Upper lobe of left lung (tissue), 4 donors: ENCODE data around the gene CABCOCO1.
"Not testable (repeated sequence)": the region's sequence is repeated elsewhere in the genome, so short reads cannot be mapped to it uniquely, and the experiment has no call there.

Experiments
- EP300 ChIP-seq, 4 donors: sonication (generic); formaldehyde crosslinking; IDR thresholded peaks; one replicate each; pipeline ENCODE4 v1.5.1; 2017; ENCODE audit warnings: antibody characterized with exemption in 4 of 4, control low read depth in 2 of 4
- POLR2A ChIP-seq, 4 donors: fragments of 450-650 bp; IDR thresholded peaks; one replicate each; pipeline ENCODE4 v1.5.1; 2016 to 2017; ENCODE audit warnings: antibody characterized with exemption in 4 of 4, mild to moderate bottlenecking in 2 of 4
- POLR2AphosphoS5 ChIP-seq, 2 donors: sonication (generic); formaldehyde crosslinking; IDR thresholded peaks; one replicate each; pipeline ENCODE4 v1.5.1; 2017; ENCODE audit warnings: antibody characterized with exemption in 2 of 2
- TF ChIP-seq, protein P1 (sequence below), 6 experiments: fragments of 450-650 bp in 4 of 6; fragments of 200-600 bp in 2 of 6; sonication (generic) in 2 of 6; IDR thresholded peaks; one replicate each; pipeline ENCODE4 v1.5.1; 2016 to 2019; ENCODE audit warnings: antibody characterized with exemption in 6 of 6

DNA sequence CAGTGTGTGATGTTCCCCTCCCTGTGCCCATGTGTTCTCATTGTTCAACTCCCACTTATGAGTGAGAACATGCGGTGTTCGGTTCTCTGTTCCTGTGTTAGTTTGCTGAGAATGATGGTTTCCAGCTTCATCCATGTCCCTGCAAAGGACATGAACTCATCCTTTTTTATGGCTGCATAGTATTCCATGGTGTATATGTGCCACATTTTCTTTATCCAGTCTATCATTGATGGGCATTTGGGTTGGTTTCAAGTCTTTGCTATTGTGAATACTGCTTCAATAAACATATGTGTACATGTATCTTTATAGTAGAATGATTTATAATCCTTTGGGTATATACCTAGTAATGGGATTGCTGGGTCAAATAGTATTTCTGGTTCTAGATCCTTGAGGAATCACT lies 28.9 kb downstream of the CABCOCO1 start:
- TF ChIP-seq POLR2AphosphoS5, POLR2A, EP300 (IDR thresholded peaks at IDR 0.05): not testable (repeated sequence)
- TF ChIP-seq, protein P1, sequence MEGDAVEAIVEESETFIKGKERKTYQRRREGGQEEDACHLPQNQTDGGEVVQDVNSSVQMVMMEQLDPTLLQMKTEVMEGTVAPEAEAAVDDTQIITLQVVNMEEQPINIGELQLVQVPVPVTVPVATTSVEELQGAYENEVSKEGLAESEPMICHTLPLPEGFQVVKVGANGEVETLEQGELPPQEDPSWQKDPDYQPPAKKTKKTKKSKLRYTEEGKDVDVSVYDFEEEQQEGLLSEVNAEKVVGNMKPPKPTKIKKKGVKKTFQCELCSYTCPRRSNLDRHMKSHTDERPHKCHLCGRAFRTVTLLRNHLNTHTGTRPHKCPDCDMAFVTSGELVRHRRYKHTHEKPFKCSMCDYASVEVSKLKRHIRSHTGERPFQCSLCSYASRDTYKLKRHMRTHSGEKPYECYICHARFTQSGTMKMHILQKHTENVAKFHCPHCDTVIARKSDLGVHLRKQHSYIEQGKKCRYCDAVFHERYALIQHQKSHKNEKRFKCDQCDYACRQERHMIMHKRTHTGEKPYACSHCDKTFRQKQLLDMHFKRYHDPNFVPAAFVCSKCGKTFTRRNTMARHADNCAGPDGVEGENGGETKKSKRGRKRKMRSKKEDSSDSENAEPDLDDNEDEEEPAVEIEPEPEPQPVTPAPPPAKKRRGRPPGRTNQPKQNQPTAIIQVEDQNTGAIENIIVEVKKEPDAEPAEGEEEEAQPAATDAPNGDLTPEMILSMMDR (IDR thresholded peaks at IDR 0.05), result not testable (repeated sequence)
